ENCODE results near the gene ANKRD12.
"Not testable (repeated sequence)": the region's sequence is repeated elsewhere in the genome, so short reads cannot be mapped to it uniquely, and the experiment has no call there.

The ANKRD12 gene

GRCh38 chr18:9136315-9137155, at the start of gene ANKRD12:
TSS of gene ANKRD12 (plus strand) at chr18:9136781. CDS start at chr18:9182433, 45,652 bp downstream.
- DNase-seq, result peak; percentile 79

GRCh38 chr18:9087144-9087543, 49.4 kb upstream of the ANKRD12 start:
- no peak for DNase-seq

- no peak for DNase-seq
Measured at GRCh38 chr18:9088252-9088651, 48.3 kb upstream of the ANKRD12 start.

- DNase-seq, result not testable (repeated sequence)
Measured at GRCh38 chr18:9088727-9089126, 47.9 kb upstream of the ANKRD12 start.

- DNase-seq, result no peak
Measured at GRCh38 chr18:9090578-9090977, 46.0 kb upstream of the ANKRD12 start.

- DNase-seq, result no peak
Measured at GRCh38 chr18:9091066-9091476, 45.5 kb upstream of the ANKRD12 start.

GRCh38 chr18:9092665-9093064, 43.9 kb upstream of the ANKRD12 start:
- no peak for DNase-seq

GRCh38 chr18:9093109-9093508, 43.5 kb upstream of the ANKRD12 start:
- not testable (repeated sequence) for DNase-seq

- no peak for DNase-seq
Measured at GRCh38 chr18:9094307-9095226, 42.0 kb upstream of the ANKRD12 start.

- no peak for DNase-seq
Measured at GRCh38 chr18:9095297-9096006, 41.1 kb upstream of the ANKRD12 start.

GRCh38 chr18:9096007-9096371, 40.6 kb upstream of the ANKRD12 start:
- no peak for DNase-seq

- DNase-seq, result no peak
Measured at GRCh38 chr18:9096685-9097084, 39.9 kb upstream of the ANKRD12 start.

GRCh38 chr18:9097349-9097748, 39.2 kb upstream of the ANKRD12 start:
- no peak for DNase-seq

GRCh38 chr18:9100796-9101195, 35.8 kb upstream of the ANKRD12 start:
- no peak for DNase-seq

GRCh38 chr18:9101730-9102507, 34.7 kb upstream of the ANKRD12 start:
- DNase-seq, result peak; percentile 55

GRCh38 chr18:9102508-9103375, 33.8 kb upstream of the ANKRD12 start, which contains the start of gene NDUFV2:
TSS of gene NDUFV2 (plus strand) at chr18:9102699. CDS start at chr18:9102744, 45 bp downstream.
- DNase-seq, result peak; percentile 86

- no peak for DNase-seq
Measured at GRCh38 chr18:9103376-9103873, 33.2 kb upstream of the ANKRD12 start.

GRCh38 chr18:9104244-9104901, 32.2 kb upstream of the ANKRD12 start:
- DNase-seq, result peak; percentile 8

GRCh38 chr18:9105420-9105819, 31.2 kb upstream of the ANKRD12 start:
- DNase-seq, result no peak

GRCh38 chr18:9106094-9106493, 30.5 kb upstream of the ANKRD12 start:
- DNase-seq, result no peak
